OCI-LY3 (cell line): Measurements from ENCODE around the gene CSF2.

Experiments used
- CTCF ChIP-seq: fragments of 200-600, 300-600 bp; sonication (generic); IDR thresholded peaks from 2 replicates; pipeline ENCODE4 v1.5.1; 2014; ENCODE audit warnings: antibody characterized with exemption, low read length, low read depth
- EZH2phosphoT487 ChIP-seq: fragments of 200-600 bp; shearing (Covaris generic); IDR thresholded peaks from 2 replicates; pipeline ENCODE4 v1.6.1; 2018; ENCODE audit warnings: antibody characterized with exemption, mixed run types, low read depth

GRCh38 chr5:132025403-132025971 is 48.1 kb upstream of the CSF2 start:
- TF ChIP-seq CTCF, result no peak
- no peak for TF ChIP-seq EZH2phosphoT487
